GM12864 (cell line): ENCODE data around the gene ZNF467.

Experiments used
- DNase-seq: peaks from one replicate; pipeline ENCODE4 v3.0.0-alpha.2; 2011; ENCODE audit warnings: low read depth
- H3K4me3 ChIP-seq: 2 replicates; pipeline ENCODE4 v1.5.1; 2011; ENCODE audit warnings: mild to moderate bottlenecking, low read depth, low read length, control low read depth
- CTCF ChIP-seq: IDR thresholded peaks from 2 replicates; pipeline ENCODE4 v1.5.1; 2011; ENCODE audit warnings: low read depth, mild to moderate bottlenecking, moderate library complexity, low read length, control low read depth, inconsistent platforms; ENCODE audit errors: missing control alignments

Gene ZNF467

GRCh38 chr7:149718730-149719049, 54.7 kb downstream of the ZNF467 start:
- no peak overlapping the region for H3K4me3 ChIP-seq
- no peak for DNase-seq
- no peak for TF ChIP-seq CTCF

DNA sequence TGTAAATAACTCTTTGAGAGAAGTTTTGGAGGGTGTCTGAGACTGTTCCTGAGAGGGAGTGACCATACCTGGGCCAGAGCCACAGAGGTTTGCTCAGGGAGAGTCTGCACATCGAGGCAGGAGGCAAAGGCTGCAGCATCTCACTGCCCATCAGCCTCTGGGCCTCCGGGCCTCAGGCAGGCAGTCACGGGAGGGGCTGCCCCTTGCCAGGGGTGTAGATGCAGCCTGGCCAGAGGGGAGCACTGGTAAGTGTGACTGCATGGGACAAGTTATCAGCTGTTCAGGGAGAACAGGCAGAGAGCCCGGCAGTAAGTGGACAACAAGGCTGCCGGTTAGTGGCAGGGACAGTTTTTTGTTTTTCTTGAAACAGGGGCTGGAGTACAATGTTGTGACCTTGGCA, 55.9 kb downstream of the ZNF467 start:
- no peak for TF ChIP-seq CTCF
- H3K4me3 ChIP-seq: no peak overlapping the region
- DNase-seq: no peak

DNA sequence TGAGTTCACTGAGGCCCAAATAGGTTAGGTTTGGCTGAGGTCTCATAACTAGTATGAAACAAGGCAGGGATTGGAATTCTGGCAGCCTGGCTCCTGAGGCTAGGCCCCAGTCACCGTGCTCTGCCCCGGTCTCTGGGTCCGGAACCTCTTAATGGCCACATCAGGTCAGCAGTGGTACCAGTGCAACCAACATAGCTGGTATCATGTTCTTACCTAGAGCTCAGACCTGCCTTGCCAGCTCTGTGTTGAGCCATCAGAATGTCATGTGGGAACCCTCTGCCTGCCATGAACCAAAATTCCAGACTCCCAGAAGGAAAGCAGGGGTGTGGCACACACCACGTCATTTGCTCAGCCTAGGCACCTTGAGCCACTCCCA, 56.5 kb downstream of the ZNF467 start:
- DNase-seq: no peak
- H3K4me3 ChIP-seq: no peak overlapping the region

GRCh38 chr7:149716007-149716931, 57.1 kb downstream of the ZNF467 start:
- no peak overlapping the region for H3K4me3 ChIP-seq
- DNase-seq: no peak
- no peak for TF ChIP-seq CTCF

More for the DNA sequence above, 56.5 kb downstream of the ZNF467 start:
- TF ChIP-seq CTCF: no peak

- no peak for TF ChIP-seq CTCF
- H3K4me3 ChIP-seq: peak overlapping the region; percentile 80
- DNase-seq: no peak
These were observed 57.9 kb downstream of the ZNF467 start for GRCh38 chr7:149715476-149715875.

DNA sequence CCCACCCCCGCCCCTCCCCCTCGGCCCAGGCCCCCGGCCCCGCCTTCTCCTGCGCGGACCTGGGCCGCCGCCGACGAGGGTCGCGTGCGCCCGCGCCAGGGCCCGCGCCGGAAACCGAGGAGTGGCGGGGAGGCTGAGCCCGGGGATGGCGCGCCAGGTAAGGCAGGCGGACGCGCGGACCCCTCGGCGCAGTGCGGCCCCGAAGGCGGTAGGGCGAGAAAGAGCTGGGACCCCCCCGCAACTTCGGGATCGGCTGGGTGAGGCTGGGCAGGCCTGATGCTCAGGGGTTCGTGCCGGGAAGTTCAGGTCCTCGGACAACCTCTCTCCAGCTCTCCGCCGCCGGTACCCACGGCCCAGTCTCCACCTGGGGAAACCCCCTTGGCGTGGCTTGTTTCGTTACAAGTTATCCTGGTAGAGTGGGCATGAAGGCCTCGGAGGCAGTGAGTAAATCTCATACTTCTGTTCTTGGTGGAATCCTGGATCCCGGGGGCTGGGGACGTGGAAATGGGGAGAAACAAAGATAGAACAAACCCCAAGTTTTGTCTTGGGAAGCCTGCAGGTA, 58.4 kb downstream of the ZNF467 start:
- no peak for DNase-seq

More for the DNA sequence above, 58.4 kb downstream of the ZNF467 start:
- H3K4me3 ChIP-seq: peak overlapping the region; percentile 80
- no peak for TF ChIP-seq CTCF
